Lower lobe of right lung (tissue), 2 donors: ENCODE results near the gene LRRC32. TPM values are rescaled to one million over a fixed set of nuclear protein-coding genes. Genes with fewer than 3 reads are reported as not detected.

Source experiments
- ATAC-seq, 2 donors: fragments of 200-7000 bp; cut with Tn5 transposase; one replicate each; pipeline ENCODE4 v1.9.1; 2020 to 2022; ENCODE audit warnings: mild to moderate bottlenecking in 2 of 2, moderate library complexity in 2 of 2
- DNase-seq: peaks from one replicate; pipeline ENCODE4 v3.0.0-alpha.2; 2020
- H3K27ac ChIP-seq: fragments of 200-600 bp; one replicate; pipeline ENCODE4 v1.8.0; 2022
- H3K27me3 ChIP-seq: fragments of 200-600 bp; one replicate; pipeline ENCODE4 v1.8.0; 2022; ENCODE audit warnings: low read depth
- H3K36me3 ChIP-seq: fragments of 200-600 bp; one replicate; pipeline ENCODE4 v1.8.0; 2022; ENCODE audit warnings: mild to moderate bottlenecking
- H3K4me1 ChIP-seq: fragments of 200-600 bp; one replicate; pipeline ENCODE4 v1.8.0; 2022
- H3K4me3 ChIP-seq: fragments of 200-600 bp; one replicate; pipeline ENCODE4 v1.8.0; 2022; ENCODE audit warnings: mild to moderate bottlenecking
- H3K9me3 ChIP-seq: fragments of 200-600 bp; one replicate; pipeline ENCODE4 v1.8.0; 2022
- intact Hi-C: fragments of 100-400 bp; cut with DNase I; formaldehyde crosslinking; loops from one replicate; pipeline ENCODE4 v1.11.0; 2022
- total RNA-seq: library from RNA; stranded (reverse); fragmentation: NEBNext Ultra II Directional; extraction: Animal tissue kit (Norgen Biotek cat#: 25700); gene quantifications from one replicate; pipeline ENCODE4 v1.2.1, GENCODE V29; 2021
- TF ChIP-seq, protein P1 (sequence below): fragments of 200-600 bp; IDR thresholded peaks from one replicate; pipeline ENCODE4 v1.8.0; 2022; ENCODE audit warnings: antibody characterized with exemption, mild to moderate bottlenecking
- donor health status: DM: no; HTN: yes; CAD: no; lungs with severe emphysema.

The LRRC32 gene
- total RNA-seq, 1 donor from 2014 or later = 121 TPM

DNA sequence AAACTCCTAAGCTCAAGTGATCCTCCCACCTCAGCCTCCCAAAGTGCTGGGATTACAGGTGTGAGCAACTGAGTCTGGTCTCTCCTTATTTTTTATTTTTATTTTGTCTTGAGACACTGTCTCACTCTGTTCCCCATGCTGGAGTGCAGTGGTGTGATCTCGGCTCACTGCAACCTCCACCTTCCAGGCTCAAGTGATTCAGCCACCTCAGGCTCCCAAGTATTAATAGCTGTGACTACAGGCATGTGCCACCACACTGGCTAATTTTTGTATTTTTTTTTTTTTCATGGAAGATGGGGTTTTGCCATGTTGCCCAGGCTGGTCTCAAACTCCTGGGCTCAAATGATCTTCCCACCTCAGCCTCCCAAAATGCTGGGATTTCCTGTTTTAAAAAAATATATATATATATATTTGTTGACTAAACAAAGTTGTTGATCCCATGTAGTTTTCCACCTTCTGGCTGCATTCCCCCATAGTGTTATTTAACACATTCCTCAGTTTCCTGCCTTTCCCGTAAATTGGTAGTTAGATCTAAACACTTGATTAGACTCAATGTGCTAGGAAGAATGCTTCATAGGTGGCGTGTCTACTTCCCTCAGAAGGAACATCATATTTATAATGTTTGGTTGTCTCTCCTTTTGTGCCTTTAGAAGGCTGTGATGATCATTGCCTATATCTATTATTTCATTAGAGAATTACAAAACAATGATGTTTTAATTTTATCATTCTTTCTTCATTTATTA is 38.8 kb downstream of the LRRC32 start:
- no peak for DNase-seq
- Histone ChIP-seq H3K27me3 (no peaks in the 10 kb centered on the region), H3K27ac (peak overlapping the region; percentile 88), H3K36me3 (no peaks in the 10 kb centered on the region), H3K9me3 (no peaks in the 10 kb centered on the region), H3K4me1 (peaks cover 51% of the 10 kb centered on the region), H3K4me3 (no peak overlapping the region)
- intact Hi-C loops = no loop called here
- ATAC-seq = no peak
- TF ChIP-seq, protein P1, sequence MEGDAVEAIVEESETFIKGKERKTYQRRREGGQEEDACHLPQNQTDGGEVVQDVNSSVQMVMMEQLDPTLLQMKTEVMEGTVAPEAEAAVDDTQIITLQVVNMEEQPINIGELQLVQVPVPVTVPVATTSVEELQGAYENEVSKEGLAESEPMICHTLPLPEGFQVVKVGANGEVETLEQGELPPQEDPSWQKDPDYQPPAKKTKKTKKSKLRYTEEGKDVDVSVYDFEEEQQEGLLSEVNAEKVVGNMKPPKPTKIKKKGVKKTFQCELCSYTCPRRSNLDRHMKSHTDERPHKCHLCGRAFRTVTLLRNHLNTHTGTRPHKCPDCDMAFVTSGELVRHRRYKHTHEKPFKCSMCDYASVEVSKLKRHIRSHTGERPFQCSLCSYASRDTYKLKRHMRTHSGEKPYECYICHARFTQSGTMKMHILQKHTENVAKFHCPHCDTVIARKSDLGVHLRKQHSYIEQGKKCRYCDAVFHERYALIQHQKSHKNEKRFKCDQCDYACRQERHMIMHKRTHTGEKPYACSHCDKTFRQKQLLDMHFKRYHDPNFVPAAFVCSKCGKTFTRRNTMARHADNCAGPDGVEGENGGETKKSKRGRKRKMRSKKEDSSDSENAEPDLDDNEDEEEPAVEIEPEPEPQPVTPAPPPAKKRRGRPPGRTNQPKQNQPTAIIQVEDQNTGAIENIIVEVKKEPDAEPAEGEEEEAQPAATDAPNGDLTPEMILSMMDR = no peak

DNA sequence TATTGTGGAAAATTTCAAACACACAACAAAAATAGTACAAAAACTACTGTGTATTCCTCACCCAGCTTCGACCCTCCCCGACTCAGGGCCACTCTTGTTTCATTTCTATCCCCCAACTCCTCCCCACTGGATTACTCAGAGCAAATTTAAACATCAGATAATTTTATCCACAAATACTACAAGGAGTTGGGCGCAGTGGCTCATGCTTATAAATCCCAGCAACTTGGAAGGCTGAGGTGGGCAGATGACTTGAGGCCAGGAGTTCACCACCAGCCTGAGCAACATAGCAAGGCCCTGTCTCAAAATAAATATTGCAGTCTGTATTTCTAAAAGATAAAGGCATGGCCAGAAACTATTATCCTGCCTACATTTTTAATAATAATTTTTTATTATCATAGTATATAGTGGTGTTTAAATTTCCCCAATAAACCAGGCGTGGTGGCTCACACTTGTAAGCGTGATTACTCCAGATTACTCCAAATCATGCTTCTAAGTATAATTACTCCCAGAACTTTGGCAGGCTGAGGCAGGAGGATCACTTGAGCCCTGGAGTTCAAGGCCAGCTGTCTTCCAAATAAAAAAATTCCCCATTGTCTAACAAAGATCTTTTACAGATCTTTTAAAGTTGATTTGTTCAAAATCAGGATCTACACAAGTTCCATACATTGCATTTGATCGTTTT is 39.8 kb downstream of the LRRC32 start:
- Histone ChIP-seq H3K4me3 (peak overlapping the region; percentile 21), H3K27me3 (no peaks in the 10 kb centered on the region), H3K9me3 (no peaks in the 10 kb centered on the region), H3K4me1 (peaks cover 44% of the 10 kb centered on the region), H3K27ac (peak overlapping the region; percentile 88), H3K36me3 (no peaks in the 10 kb centered on the region)
- intact Hi-C loops = no loop called here
- TF ChIP-seq, protein P1 = no peak
- ATAC-seq (no peak), DNase-seq (no peak)

DNA sequence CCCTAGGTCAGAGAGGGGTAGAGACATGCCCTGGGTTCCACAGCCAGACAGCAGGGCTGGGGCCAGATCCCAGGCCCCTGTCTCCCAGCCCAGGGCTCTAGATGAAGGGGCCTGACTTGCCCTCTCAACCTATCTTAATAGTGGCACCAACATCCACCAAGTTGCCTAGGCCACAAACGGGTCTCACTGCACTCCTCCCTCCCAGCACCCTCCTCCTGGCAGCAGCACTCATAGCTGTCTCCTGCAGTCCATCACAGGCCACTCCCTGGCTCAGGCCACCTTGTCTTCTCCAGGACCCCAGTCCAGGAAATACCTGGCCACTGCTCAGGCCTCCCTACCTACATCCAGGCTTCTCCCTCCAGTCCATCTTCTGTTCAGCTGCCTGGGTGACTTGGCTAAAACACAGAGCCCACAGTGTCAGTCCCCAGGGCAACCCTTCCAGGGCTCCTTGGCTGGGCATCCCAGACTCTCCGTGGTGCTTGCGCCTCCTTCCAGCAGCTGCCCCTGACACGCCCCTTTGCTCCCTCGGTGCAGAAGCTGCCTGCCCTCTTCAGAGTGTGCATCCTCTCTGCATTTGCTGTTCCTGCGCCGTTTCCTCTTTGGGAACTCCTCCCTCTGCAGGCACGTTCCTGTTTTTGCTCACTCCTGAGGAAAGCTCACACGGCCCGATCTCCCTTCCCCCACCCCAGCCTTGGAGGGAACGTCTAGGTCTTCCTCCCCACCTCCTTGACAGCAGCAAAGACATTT is 40.5 kb downstream of the LRRC32 start:
- H3K27ac ChIP-seq = peak overlapping the region; percentile 88
- DNase-seq (peak; percentile 75), ATAC-seq (peak; percentile 80 to 84)
- H3K36me3 ChIP-seq = no peaks in the 10 kb centered on the region
- no peaks in the 10 kb centered on the region for H3K9me3 ChIP-seq
- H3K4me3 ChIP-seq = peak overlapping the region; percentile 21
- H3K27me3 ChIP-seq = no peaks in the 10 kb centered on the region
- intact Hi-C loops = no loop called here
- TF ChIP-seq, protein P1 = peak; percentile 18
- peaks cover 43% of the 10 kb centered on the region for H3K4me1 ChIP-seq

DNA sequence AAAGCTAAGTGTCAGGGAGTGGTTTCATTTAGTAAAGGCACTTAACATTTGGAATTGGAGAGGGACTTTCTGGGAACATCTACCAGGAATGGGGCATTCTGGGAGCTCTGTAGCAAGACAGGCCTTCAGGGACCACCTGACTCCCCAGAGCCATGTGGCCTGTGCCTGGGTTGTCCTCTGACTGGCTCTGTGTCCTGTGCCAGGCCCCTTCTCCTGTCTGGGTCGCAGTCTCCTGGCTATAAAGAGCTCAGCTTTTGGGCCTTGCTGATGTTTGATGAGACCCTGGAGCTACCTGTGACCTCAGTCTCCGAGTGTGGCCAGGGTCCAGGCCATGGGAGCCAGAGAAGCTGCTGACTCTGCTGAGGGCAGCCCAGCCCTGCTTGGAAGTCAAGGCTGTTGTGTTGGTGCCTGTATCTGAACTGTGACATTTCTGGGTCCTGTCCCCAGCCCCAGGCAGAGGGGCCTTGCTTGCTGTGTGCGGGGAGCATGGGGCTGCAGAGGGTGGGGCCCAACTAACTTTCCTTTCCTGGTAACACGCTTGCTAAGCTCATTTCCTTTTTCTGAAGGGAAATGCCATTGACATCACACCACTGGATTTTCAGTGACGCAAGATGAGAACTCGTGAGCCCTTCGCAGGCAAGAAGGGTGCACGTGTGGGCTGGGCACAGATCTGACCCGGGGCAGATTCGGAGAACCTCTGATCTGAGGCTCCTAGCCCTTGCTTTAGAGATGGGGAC is 41.3 kb downstream of the LRRC32 start:
- TF ChIP-seq, protein P1 = no peak
- peak overlapping the region; percentile 88 for H3K27ac ChIP-seq
- no peaks in the 10 kb centered on the region for H3K27me3 ChIP-seq
- H3K4me1 ChIP-seq = peaks cover 38% of the 10 kb centered on the region
- ATAC-seq = peak; percentile 79 to 84
- no peak overlapping the region for H3K4me3 ChIP-seq
- intact Hi-C loops = no loop called here
- H3K9me3 ChIP-seq = no peaks in the 10 kb centered on the region
- peak; percentile 65 for DNase-seq
- no peaks in the 10 kb centered on the region for H3K36me3 ChIP-seq

DNA sequence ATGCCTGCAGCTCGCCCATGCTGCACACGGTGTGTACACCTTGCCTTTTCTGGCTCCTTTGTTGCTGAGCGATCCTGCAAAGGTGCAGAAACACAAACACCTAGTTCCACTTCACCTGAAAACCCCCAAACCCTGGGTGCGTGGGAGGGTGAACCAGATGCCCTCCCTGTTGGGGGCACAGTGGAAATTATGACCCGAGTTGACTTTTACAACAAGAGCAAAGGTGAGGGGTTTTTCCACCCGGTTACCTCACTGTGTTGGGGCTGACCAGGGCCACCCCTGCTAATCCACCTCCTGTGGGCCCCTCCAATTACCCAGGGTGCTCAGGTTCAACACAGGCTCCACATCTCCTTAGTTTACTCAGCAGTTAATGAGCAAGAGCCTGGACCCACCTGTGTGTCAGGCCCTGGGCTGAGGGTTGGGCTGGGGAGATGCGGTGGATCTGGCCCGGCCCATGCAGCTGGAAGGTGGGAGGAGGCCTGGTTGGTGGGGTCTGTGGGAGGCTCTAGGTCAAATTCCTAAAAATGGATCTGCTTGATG is 42.1 kb downstream of the LRRC32 start:
- Histone ChIP-seq H3K9me3 (no peaks in the 10 kb centered on the region), H3K4me3 (no peak overlapping the region), H3K27ac (peak overlapping the region; percentile 88), H3K4me1 (peaks cover 38% of the 10 kb centered on the region), H3K27me3 (no peaks in the 10 kb centered on the region), H3K36me3 (no peaks in the 10 kb centered on the region)
- TF ChIP-seq, protein P1 = no peak
- DNase-seq = no peak
- ATAC-seq = no peak
- intact Hi-C loops = no loop called here
